IMR-90 (cell line): ENCODE results near the gene SPATA16. TPM values are rescaled to one million over a fixed set of nuclear protein-coding genes. Genes with fewer than 3 reads are reported as not detected.

Source experiments
- ATAC-seq: fragments of 200-7000 bp; cut with Tn5 transposase; 2 replicates; pipeline ENCODE4 v1.9.1; 2020; ENCODE audit warnings: low read depth, mild to moderate bottlenecking, moderate library complexity
- BruUV-seq: library from RNA; stranded (reverse); fragments of 400-500 nt; replicated peaks from 2 replicates; lab custom pipeline; 2021; lab: Mats Ljungman, UMichigan
- CTCF ChIA-PET: fragments of 300-600 bp; formaldehyde crosslinking; extraction: SDS; loops from one replicate; lab custom pipeline; 2021; ENCODE audit warnings: antibody characterized with exemption; lab: Yijun Ruan, JAX
- POLR2A ChIA-PET: fragments of 300-600 bp; sonication (Branson Sonifier 250); formaldehyde crosslinking; loops from one replicate; lab custom pipeline; 2022; ENCODE audit warnings: antibody characterized with exemption; ENCODE audit not compliant: unreplicated experiment; lab: Charles Lee
- DNase-seq: peaks from one replicate; pipeline ENCODE4 v3.0.0; 2013
- H2AFZ ChIP-seq: replicated peaks from 2 replicates; pipeline ENCODE3; 2013; ENCODE audit warnings: low read length, mild to moderate bottlenecking; ENCODE audit not compliant: poor library complexity
- H2AK5ac ChIP-seq: 2 replicates; pipeline ENCODE4 v1.6.1; 2013; ENCODE audit warnings: low read depth, low read length, inconsistent platforms
- H2AK9ac ChIP-seq: replicated peaks from 2 replicates; pipeline ENCODE3; 2013; ENCODE audit warnings: mild to moderate bottlenecking, low read depth, low read length, moderate library complexity; ENCODE audit not compliant: poor library complexity
- H2BK120ac ChIP-seq: 2 replicates; pipeline ENCODE4 v1.6.1; 2013; ENCODE audit warnings: low read depth, low read length, inconsistent platforms
- H2BK15ac ChIP-seq: 3 replicates; pipeline ENCODE4 v1.6.1; 2013; ENCODE audit warnings: low read depth, low read length, inconsistent platforms
- H2BK20ac ChIP-seq: 2 replicates; pipeline ENCODE4 v1.6.1; 2013; ENCODE audit warnings: low read depth, mild to moderate bottlenecking, inconsistent platforms, low read length, moderate library complexity
- H2BK5ac ChIP-seq: 2 replicates; pipeline ENCODE4 v1.6.1; 2013; ENCODE audit warnings: mild to moderate bottlenecking, low read depth, low read length, inconsistent platforms; ENCODE audit not compliant: poor library complexity, severe bottlenecking
- H3K14ac ChIP-seq: replicated peaks from 2 replicates; pipeline ENCODE4 v1.6.1; 2013; ENCODE audit warnings: low read depth, low read length, inconsistent platforms
- H3K18ac ChIP-seq: 2 replicates; pipeline ENCODE4 v1.6.1; 2013; ENCODE audit warnings: low read depth, low read length, control low read depth
- H3K23ac ChIP-seq: 2 replicates; pipeline ENCODE4 v1.6.1; 2013; ENCODE audit warnings: low read depth, low read length, inconsistent platforms
- H3K27ac ChIP-seq: 2 replicates; pipeline ENCODE4 v1.5.1; 2013; ENCODE audit warnings: mild to moderate bottlenecking, control low read depth, low read length; ENCODE audit not compliant: insufficient read depth
- H3K27me3 ChIP-seq: 2 replicates; pipeline ENCODE4 v1.6.1; 2013; ENCODE audit warnings: low read length; ENCODE audit not compliant: control insufficient read depth, insufficient read depth
- H3K36me3 ChIP-seq: 2 replicates; pipeline ENCODE4 v1.6.1; 2013; ENCODE audit warnings: low read length, mixed read lengths; ENCODE audit not compliant: control insufficient read depth, insufficient read depth
- H3K4ac ChIP-seq: 2 replicates; pipeline ENCODE4 v1.6.1; 2013; ENCODE audit warnings: low read depth, low read length, inconsistent platforms
- H3K4me1 ChIP-seq: 2 replicates; pipeline ENCODE4 v1.6.1; 2013; ENCODE audit warnings: low read length, mixed read lengths; ENCODE audit not compliant: control insufficient read depth, insufficient read depth
- H3K4me2 ChIP-seq: 2 replicates; pipeline ENCODE4 v1.6.1; 2013; ENCODE audit warnings: low read depth, mild to moderate bottlenecking, control low read depth, low read length, moderate library complexity
- H3K4me3 ChIP-seq: 2 replicates; pipeline ENCODE4 v1.5.1; 2013; ENCODE audit warnings: low read depth, mild to moderate bottlenecking, control low read depth, low read length, moderate library complexity; ENCODE audit not compliant: insufficient read depth
- H3K56ac ChIP-seq: 2 replicates; pipeline ENCODE4 v1.6.1; 2013; ENCODE audit warnings: low read length, inconsistent platforms; ENCODE audit not compliant: insufficient read depth; ENCODE audit errors: extremely low read depth
- H3K79me1 ChIP-seq, 2 experiments: 2 replicates each; pipeline ENCODE4 v1.6.1; 2013; ENCODE audit warnings: low read length in 2 of 2, inconsistent platforms in 1 of 2, low read depth in 1 of 2
- H3K9ac ChIP-seq: 2 replicates; pipeline ENCODE4 v1.6.1; 2013; ENCODE audit warnings: low read depth, low read length, control low read depth
- H3K9me1 ChIP-seq: 2 replicates; pipeline ENCODE4 v1.6.1; 2013; ENCODE audit warnings: low read length, inconsistent platforms; ENCODE audit not compliant: insufficient read depth
- H3K9me3 ChIP-seq: 2 replicates; pipeline ENCODE4 v1.6.1; 2013; ENCODE audit warnings: low read length; ENCODE audit not compliant: control insufficient read depth, insufficient read depth
- H4K20me1 ChIP-seq: 2 replicates; pipeline ENCODE4 v1.6.1; 2013; ENCODE audit warnings: low read length, inconsistent platforms; ENCODE audit not compliant: insufficient read depth
- H4K5ac ChIP-seq: 2 replicates; pipeline ENCODE4 v1.6.1; 2013; ENCODE audit warnings: mild to moderate bottlenecking, low read depth, low read length, control low read depth
- H4K8ac ChIP-seq, 2 experiments: 2 replicates each; pipeline ENCODE4 v1.6.1; 2013; ENCODE audit warnings: low read depth in 2 of 2, low read length in 2 of 2, control low read depth in 1 of 2, inconsistent platforms in 1 of 2
- H4K91ac ChIP-seq: 2 replicates; pipeline ENCODE4 v1.6.1; 2013; ENCODE audit warnings: low read depth, low read length, inconsistent platforms; ENCODE audit not compliant: insufficient read depth
- BHLHE40 ChIP-seq: fragments of 150-350 bp; IDR thresholded peaks from 2 replicates; pipeline ENCODE4 v1.6.1; 2016; ENCODE audit warnings: mild to moderate bottlenecking, low read depth, low read length
- CEBPB ChIP-seq: IDR thresholded peaks from 2 replicates; pipeline ENCODE4 v1.6.1; 2012; ENCODE audit warnings: low read depth, low read length, improper control_type of control experiment
- CHD1 ChIP-seq: IDR thresholded peaks from 2 replicates; pipeline ENCODE4 v1.6.1; 2012; ENCODE audit warnings: low read depth, low read length, improper control_type of control experiment
- FOS ChIP-seq: fragments of 150-350 bp; IDR thresholded peaks from 2 replicates; pipeline ENCODE4 v1.6.1; 2016; ENCODE audit warnings: low read depth, low read length
- MAFK ChIP-seq: IDR thresholded peaks from 2 replicates; pipeline ENCODE4 v1.6.1; 2012; ENCODE audit warnings: low read depth, low read length, improper control_type of control experiment
- MAZ ChIP-seq: IDR thresholded peaks from 2 replicates; pipeline ENCODE4 v1.6.1; 2012; ENCODE audit warnings: low read depth, mild to moderate bottlenecking, low read length, improper control_type of control experiment, moderate library complexity, borderline replicate concordance
- MXI1 ChIP-seq: IDR thresholded peaks from 2 replicates; pipeline ENCODE4 v1.6.1; 2012; ENCODE audit warnings: low read depth, mild to moderate bottlenecking, low read length, moderate library complexity, borderline replicate concordance
- RAD21 ChIP-seq: IDR thresholded peaks from 2 replicates; pipeline ENCODE4 v1.6.1; 2012; ENCODE audit warnings: low read length, improper control_type of control experiment
- RCOR1 ChIP-seq: IDR thresholded peaks from 2 replicates; pipeline ENCODE4 v1.6.1; 2012; ENCODE audit warnings: mild to moderate bottlenecking, low read length, improper control_type of control experiment; ENCODE audit not compliant: insufficient replicate concordance
- RFX5 ChIP-seq: IDR thresholded peaks from 2 replicates; pipeline ENCODE4 v1.8.0; 2012; ENCODE audit warnings: low read depth, mild to moderate bottlenecking, low read length, moderate library complexity
- SMC3 ChIP-seq: fragments of 150-350 bp; IDR thresholded peaks from 2 replicates; pipeline ENCODE4 v1.6.1; 2016; ENCODE audit warnings: low read depth, mild to moderate bottlenecking, antibody characterized with exemption, low read length, moderate library complexity
- WGBS, 2 experiments: methylation state at CpG; one replicate each; pipeline versions ENCODE4 v1.1.5 to v1.1.7; 2013; ENCODE audit warnings: missing lambda C conversion rate in 2 of 2; ENCODE audit not compliant: insufficient read length in 1 of 2; ENCODE audit errors: extremely low coverage in 2 of 2; 5-methylcytosine and 5-hydroxymethylcytosine counted together
- dilution Hi-C: fragments of 300-500 bp; cut with HindIII; formaldehyde crosslinking; loops from one replicate; pipeline ENCODE4 v1.14.3; 2018; ENCODE audit warnings: low sequenced_read_pairs; ENCODE audit not compliant: unreplicated experiment
- in situ Hi-C: fragments of 300-500 bp; cut with MboI; formaldehyde crosslinking; loops from 3 replicates; pipeline ENCODE4 v1.14.3; 2019; ENCODE audit warnings: low sequenced_read_pairs, inconsistent platforms, mixed read lengths
- intact Hi-C: fragments of 100-400 bp; cut with micrococcal nuclease; formaldehyde crosslinking; loops from 2 replicates; pipeline ENCODE4 v1.10.0; 2022
- polyA plus RNA-seq, 3 experiments: library from polyadenylated mRNA; depleted of rRNA; stranded (reverse); fragments of >200 nt; gene quantifications; 2 replicates each; pipeline ENCODE4 v1.2.3, GENCODE V29; 2012; ENCODE audit warnings: low replicate concordance in 1 of 3
- total RNA-seq: library from RNA; depleted of rRNA; stranded (reverse); fragments of >200 nt; gene quantifications from 2 replicates; pipeline ENCODE4 v1.2.3, GENCODE V29; 2012
- TF ChIP-seq, protein P1 (sequence below): conservative IDR thresholded peaks from 2 replicates; pipeline ENCODE4 v1.5.1; 2012; ENCODE audit warnings: mild to moderate bottlenecking, low read depth, low read length, improper control_type of control experiment
- TF ChIP-seq, protein P2 (sequence below): fragments of 150-350 bp; IDR thresholded peaks from 2 replicates; pipeline ENCODE4 v1.6.1; 2016; ENCODE audit warnings: low read depth, mild to moderate bottlenecking, low read length, moderate library complexity, borderline replicate concordance
- TF ChIP-seq, protein P3 (sequence below): fragments of 150-350 bp; IDR thresholded peaks from 2 replicates; pipeline ENCODE4 v1.6.1; 2017; ENCODE audit warnings: mild to moderate bottlenecking, antibody characterized with exemption, low read length, low read depth

The SPATA16 gene
- total and polyA plus RNA-seq, 2 of the 4 experiments (the other 2 are of a cell fraction), result not detected

DNA sequence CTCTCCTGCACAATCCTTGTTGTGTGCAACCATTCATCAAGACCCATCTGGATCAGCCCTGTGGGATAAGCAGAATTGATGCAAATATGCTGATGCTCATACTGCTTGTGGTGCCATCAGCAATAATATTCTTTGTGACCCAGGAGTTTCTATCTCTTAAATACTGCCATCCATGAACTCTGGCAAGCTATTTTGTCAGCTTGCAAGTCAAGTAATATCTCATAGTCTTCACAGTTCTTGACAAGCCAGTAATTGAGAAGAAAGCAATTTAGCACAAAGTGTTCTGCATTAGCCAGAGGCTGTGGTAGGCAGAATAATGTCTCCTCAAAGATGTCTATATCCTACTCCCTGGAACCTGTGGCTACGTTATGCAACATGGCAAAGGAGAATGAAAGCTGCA, 49.0 kb downstream of the SPATA16 start:
- Histone ChIP-seq H4K8ac (no peak overlapping the region), H3K36me3 (no peaks in the 10 kb centered on the region), H2BK120ac (no peak overlapping the region), H2BK15ac (no peak overlapping the region), H3K14ac (no peak overlapping the region), H3K79me1 (no peaks in the 10 kb centered on the region), H2BK20ac (no peak overlapping the region), H2AFZ (no peak overlapping the region), H4K20me1 (no peaks in the 10 kb centered on the region), H2BK5ac (no peak overlapping the region), H3K56ac (no peak overlapping the region), H3K4me2 (no peak overlapping the region), H2AK9ac (no peak overlapping the region), H4K5ac (no peak overlapping the region), H3K9me1 (no peaks in the 10 kb centered on the region), H3K18ac (no peak overlapping the region), H3K4me1 (no peaks in the 10 kb centered on the region), H3K9ac (no peak overlapping the region), H3K27ac (no peak overlapping the region), H3K4ac (no peak overlapping the region), H3K23ac (no peak overlapping the region), H4K91ac (no peak overlapping the region), H3K4me3 (no peak overlapping the region), H2AK5ac (no peak overlapping the region), H3K9me3 (no peaks in the 10 kb centered on the region), H3K27me3 (no peaks in the 10 kb centered on the region)
- no TSS peak for BruUV-seq
- dilution Hi-C loops (no loop called here), in situ Hi-C loops (no loop called here), intact Hi-C loops (no loop called here)
- DNase-seq (no peak), ATAC-seq (no peak)
- POLR2A ChIA-PET, result no interaction called here
- WGBS, 2 experiments, result no CpG with 5 or more reads among the region's 1 CpG
- TF ChIP-seq SMC3 (no peak), BHLHE40 (no peak), RCOR1 (no peak), MAFK (no peak), MXI1 (no peak), FOS (no peak), MAZ (no peak), CHD1 (no peak), CEBPB (no peak), RAD21 (no peak), RFX5 (no peak)
- TF ChIP-seq, protein P1, sequence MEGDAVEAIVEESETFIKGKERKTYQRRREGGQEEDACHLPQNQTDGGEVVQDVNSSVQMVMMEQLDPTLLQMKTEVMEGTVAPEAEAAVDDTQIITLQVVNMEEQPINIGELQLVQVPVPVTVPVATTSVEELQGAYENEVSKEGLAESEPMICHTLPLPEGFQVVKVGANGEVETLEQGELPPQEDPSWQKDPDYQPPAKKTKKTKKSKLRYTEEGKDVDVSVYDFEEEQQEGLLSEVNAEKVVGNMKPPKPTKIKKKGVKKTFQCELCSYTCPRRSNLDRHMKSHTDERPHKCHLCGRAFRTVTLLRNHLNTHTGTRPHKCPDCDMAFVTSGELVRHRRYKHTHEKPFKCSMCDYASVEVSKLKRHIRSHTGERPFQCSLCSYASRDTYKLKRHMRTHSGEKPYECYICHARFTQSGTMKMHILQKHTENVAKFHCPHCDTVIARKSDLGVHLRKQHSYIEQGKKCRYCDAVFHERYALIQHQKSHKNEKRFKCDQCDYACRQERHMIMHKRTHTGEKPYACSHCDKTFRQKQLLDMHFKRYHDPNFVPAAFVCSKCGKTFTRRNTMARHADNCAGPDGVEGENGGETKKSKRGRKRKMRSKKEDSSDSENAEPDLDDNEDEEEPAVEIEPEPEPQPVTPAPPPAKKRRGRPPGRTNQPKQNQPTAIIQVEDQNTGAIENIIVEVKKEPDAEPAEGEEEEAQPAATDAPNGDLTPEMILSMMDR, result no peak
- TF ChIP-seq, protein P2, sequence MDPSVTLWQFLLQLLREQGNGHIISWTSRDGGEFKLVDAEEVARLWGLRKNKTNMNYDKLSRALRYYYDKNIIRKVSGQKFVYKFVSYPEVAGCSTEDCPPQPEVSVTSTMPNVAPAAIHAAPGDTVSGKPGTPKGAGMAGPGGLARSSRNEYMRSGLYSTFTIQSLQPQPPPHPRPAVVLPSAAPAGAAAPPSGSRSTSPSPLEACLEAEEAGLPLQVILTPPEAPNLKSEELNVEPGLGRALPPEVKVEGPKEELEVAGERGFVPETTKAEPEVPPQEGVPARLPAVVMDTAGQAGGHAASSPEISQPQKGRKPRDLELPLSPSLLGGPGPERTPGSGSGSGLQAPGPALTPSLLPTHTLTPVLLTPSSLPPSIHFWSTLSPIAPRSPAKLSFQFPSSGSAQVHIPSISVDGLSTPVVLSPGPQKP, result no peak
- TF ChIP-seq, protein P3, sequence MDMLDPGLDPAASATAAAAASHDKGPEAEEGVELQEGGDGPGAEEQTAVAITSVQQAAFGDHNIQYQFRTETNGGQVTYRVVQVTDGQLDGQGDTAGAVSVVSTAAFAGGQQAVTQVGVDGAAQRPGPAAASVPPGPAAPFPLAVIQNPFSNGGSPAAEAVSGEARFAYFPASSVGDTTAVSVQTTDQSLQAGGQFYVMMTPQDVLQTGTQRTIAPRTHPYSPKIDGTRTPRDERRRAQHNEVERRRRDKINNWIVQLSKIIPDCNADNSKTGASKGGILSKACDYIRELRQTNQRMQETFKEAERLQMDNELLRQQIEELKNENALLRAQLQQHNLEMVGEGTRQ, result no peak
- CTCF ChIA-PET, result no interaction called here
